Progenitor cell of endocrine pancreas (in vitro differentiated cells): ENCODE measurements around the gene MRPS14. TPM values are rescaled to one million over a fixed set of nuclear protein-coding genes. Genes with fewer than 3 reads are reported as not detected.
"Not testable (repeated sequence)": the region's sequence is repeated elsewhere in the genome, so short reads cannot be mapped to it uniquely, and the experiment has no call there.

Experiments
- DNase-seq: peaks from one replicate; pipeline ENCODE4 v3.0.0; 2021; ENCODE audit warnings: low spot score; ENCODE audit not compliant: unreplicated experiment
- H3K27ac Mint-ChIP-seq: 2 replicates; pipeline ENCODE4 v1.8.0; 2021; ENCODE audit warnings: mild to moderate bottlenecking, moderate library complexity, mixed read lengths
- H3K27me3 Mint-ChIP-seq: 2 replicates; pipeline ENCODE4 v1.8.0; 2021; ENCODE audit warnings: mixed read lengths
- H3K36me3 Mint-ChIP-seq: 2 replicates; pipeline ENCODE4 v1.8.0; 2022; ENCODE audit warnings: mixed read lengths; ENCODE audit not compliant: insufficient read depth
- H3K4me1 Mint-ChIP-seq: 2 replicates; pipeline ENCODE4 v1.8.0; 2021; ENCODE audit warnings: low read depth, mixed read lengths
- H3K4me3 Mint-ChIP-seq: 2 replicates; pipeline ENCODE4 v1.8.0; 2021; ENCODE audit warnings: low read depth, mild to moderate bottlenecking, moderate library complexity, mixed read lengths
- H3K9me3 Mint-ChIP-seq: 2 replicates; pipeline ENCODE4 v1.8.0; 2021; ENCODE audit warnings: low read depth, mixed read lengths
- total RNA-seq: library from RNA; stranded (reverse); gene quantifications from 2 replicates; pipeline ENCODE4 v1.2.1, GENCODE V29; 2021
- TF ChIP-seq, protein P1 (sequence below): fragments of 200-600 bp; sonication (generic); IDR thresholded peaks from one replicate; pipeline ENCODE4 v1.5.0; 2021; ENCODE audit warnings: antibody characterized with exemption, mild to moderate bottlenecking; ENCODE audit not compliant: unreplicated experiment

Gene MRPS14
- total RNA-seq, 1 donor from 2014 or later: 27.5 TPM

DNA sequence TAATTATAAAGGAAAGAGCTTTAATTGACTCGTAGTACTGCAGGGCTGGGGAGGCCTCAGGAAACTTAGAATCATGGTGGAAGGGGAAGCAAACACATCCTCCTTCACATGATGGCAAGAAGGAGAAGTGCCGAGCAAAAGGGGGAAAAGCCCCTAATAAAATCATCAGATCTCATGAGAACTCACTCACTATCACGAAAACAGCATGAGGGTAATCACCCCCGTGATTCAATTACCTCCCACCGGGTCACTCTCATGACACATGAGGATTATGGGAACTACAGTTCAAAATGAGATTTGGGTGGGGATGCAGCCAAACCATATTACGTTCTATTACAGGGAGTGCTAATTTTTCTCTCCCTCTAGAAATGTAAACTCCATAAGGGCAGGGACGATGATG lies 14.2 kb upstream of the MRPS14 start:
- Mint-ChIP-seq H3K9me3 (no peaks in the 10 kb centered on the region), H3K27me3 (peaks cover 2% of the 10 kb centered on the region), H3K4me3 (no peak overlapping the region), H3K4me1 (no peaks in the 10 kb centered on the region), H3K27ac (no peak overlapping the region), H3K36me3 (no peaks in the 10 kb centered on the region)
- TF ChIP-seq, protein P1, sequence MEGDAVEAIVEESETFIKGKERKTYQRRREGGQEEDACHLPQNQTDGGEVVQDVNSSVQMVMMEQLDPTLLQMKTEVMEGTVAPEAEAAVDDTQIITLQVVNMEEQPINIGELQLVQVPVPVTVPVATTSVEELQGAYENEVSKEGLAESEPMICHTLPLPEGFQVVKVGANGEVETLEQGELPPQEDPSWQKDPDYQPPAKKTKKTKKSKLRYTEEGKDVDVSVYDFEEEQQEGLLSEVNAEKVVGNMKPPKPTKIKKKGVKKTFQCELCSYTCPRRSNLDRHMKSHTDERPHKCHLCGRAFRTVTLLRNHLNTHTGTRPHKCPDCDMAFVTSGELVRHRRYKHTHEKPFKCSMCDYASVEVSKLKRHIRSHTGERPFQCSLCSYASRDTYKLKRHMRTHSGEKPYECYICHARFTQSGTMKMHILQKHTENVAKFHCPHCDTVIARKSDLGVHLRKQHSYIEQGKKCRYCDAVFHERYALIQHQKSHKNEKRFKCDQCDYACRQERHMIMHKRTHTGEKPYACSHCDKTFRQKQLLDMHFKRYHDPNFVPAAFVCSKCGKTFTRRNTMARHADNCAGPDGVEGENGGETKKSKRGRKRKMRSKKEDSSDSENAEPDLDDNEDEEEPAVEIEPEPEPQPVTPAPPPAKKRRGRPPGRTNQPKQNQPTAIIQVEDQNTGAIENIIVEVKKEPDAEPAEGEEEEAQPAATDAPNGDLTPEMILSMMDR: no peak
- DNase-seq: no peak

DNA sequence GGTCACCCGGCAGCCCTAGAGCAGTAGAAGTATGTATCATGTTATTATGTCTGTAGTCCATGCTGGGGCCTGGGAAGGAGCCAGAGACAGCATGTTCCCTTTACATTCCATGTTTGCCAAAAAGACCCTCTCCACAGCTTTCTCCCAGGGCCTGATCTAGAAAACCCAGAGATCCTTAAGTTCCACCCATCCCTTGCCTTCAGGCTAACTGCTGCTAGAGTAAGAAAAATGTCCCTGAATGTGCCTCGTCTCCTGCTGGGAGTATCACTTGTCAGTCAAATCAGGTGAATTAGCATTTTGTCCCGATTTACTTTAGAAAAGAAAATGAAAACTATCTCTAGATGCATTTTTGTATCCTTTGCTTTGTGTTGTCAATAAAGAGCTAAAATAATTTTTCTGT lies 13.3 kb upstream of the MRPS14 start:
- TF ChIP-seq, protein P1: no peak
- Mint-ChIP-seq H3K4me3 (no peak overlapping the region), H3K27ac (no peak overlapping the region), H3K27me3 (peaks cover 2% of the 10 kb centered on the region), H3K4me1 (no peaks in the 10 kb centered on the region), H3K9me3 (no peaks in the 10 kb centered on the region), H3K36me3 (no peaks in the 10 kb centered on the region)
- DNase-seq: no peak

DNA sequence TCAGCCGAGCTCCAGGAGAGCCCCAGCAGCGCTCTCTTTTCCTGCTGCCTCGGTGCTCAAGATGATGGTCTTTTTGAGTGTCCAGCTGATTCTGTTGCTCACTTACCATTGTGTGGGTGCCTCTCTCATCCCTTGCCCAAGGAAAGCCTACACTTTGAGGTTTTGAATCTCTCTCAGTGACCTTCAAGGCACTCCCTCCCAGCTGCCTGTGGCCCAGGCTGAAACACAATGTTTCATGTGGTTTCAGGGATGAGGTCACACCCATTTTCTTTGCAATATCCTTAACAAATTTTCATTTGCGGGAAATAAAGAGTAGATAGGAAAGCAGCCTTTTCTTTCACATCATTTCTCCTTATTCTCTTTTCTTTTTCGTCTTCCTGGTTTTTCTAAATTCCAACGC lies 12.6 kb upstream of the MRPS14 start:
- H3K4me1 Mint-ChIP-seq: no peaks in the 10 kb centered on the region
- H3K27me3 Mint-ChIP-seq: peaks cover 2% of the 10 kb centered on the region
- DNase-seq: no peak
- TF ChIP-seq, protein P1: no peak
- H3K9me3 Mint-ChIP-seq: no peaks in the 10 kb centered on the region
- no peaks in the 10 kb centered on the region for H3K36me3 Mint-ChIP-seq
- H3K27ac Mint-ChIP-seq: no peak overlapping the region
- H3K4me3 Mint-ChIP-seq: no peak overlapping the region

DNA sequence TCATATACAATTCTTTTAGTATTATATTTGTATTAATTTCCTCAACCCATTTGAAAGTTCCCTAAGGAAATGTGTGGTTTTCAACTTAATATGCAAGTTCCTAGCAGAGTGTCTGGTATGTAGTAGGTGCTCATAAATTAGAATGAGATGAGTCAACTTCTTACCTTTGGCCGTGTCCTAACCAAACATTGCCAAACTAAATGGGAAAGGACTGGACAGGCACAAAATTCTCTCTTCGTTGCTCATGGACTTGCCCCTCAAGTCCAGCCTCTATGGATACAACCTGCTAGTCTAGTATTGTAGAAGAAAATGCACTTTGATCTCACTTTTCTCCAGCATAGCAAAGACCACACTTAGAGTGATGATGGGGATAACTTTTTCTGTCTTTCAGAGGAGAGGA lies 11.6 kb upstream of the MRPS14 start:
- no peak overlapping the region for H3K27ac Mint-ChIP-seq
- no peak overlapping the region for H3K4me3 Mint-ChIP-seq
- no peaks in the 10 kb centered on the region for H3K27me3 Mint-ChIP-seq
- DNase-seq: no peak
- TF ChIP-seq, protein P1: no peak
- H3K36me3 Mint-ChIP-seq: no peaks in the 10 kb centered on the region
- H3K4me1 Mint-ChIP-seq: no peaks in the 10 kb centered on the region
- H3K9me3 Mint-ChIP-seq: no peaks in the 10 kb centered on the region

DNA sequence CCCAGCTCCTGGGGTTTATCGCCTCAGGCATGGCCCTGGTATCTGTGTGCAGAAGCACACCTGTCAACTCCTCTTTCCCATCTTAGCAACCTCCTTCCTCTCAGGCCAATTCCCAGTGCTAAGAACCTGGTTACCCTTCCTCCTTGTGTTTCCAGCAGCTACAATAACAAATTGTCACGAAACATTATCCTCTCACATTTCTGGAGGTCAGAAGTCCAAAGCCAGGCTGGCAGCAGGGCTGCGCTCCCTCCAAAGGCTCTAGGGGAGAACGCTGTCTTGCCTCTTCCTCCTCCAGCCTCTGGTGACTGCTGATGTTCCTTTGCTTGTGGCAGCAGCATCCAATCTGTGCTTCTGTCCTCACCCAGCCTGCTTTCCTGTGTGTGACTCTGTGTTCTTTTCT lies 10.7 kb upstream of the MRPS14 start:
- peak overlapping the region; percentile 11 for H3K27ac Mint-ChIP-seq
- H3K36me3 Mint-ChIP-seq: no peaks in the 10 kb centered on the region
- H3K9me3 Mint-ChIP-seq: no peaks in the 10 kb centered on the region
- no peaks in the 10 kb centered on the region for H3K4me1 Mint-ChIP-seq
- H3K27me3 Mint-ChIP-seq: no peaks in the 10 kb centered on the region
- no peak for DNase-seq
- no peak overlapping the region for H3K4me3 Mint-ChIP-seq
- TF ChIP-seq, protein P1: no peak

DNA sequence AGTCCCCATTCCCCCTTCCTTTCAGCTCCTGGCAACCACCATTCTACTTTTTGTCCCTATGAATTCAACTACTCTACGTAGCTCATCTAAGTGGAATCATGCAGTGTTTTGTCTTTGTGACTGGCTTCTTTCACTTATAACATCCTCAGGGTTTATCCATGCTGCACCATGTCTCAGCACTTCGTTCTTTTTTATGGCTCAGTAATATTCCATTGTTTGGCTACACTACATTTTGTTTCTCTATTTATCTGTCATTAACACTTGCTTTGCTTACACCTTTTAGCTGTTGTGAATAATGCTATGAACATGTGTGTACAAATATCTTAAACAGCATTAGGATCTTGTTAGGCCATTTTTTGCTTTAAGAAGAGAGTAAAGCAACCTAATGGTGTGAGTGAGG lies 1.5 kb upstream of the MRPS14 start:
- Mint-ChIP-seq H3K4me3 (peak overlapping the region; percentile 60), H3K27ac (no peak overlapping the region), H3K36me3 (no peaks in the 10 kb centered on the region)

DNA sequence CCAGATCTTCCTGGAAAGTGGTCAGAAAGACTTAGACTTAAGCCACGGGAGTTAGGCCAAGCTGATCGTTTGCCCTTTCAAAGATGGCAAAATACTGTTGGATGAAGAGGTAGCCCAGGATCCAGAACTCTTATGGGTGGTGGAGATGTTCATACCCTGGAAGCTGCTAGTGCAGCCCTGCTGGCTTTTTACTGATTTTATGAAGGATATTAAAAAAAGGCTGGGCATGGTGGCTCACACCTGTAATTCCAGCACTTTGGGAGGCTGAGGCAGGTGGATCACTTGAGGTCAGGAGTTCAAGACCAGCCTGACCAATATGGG lies 657 bp upstream of the MRPS14 start:
- DNase-seq: not testable (repeated sequence)

More for the DNA sequence above, 1.5 kb upstream of the MRPS14 start:
- DNase-seq: no peak
- Mint-ChIP-seq H3K9me3 (no peaks in the 10 kb centered on the region), H3K4me1 (peaks cover 6% of the 10 kb centered on the region), H3K27me3 (no peaks in the 10 kb centered on the region)
- TF ChIP-seq, protein P1: no peak

More for the DNA sequence above, 657 bp upstream of the MRPS14 start:
- H3K4me3 Mint-ChIP-seq: peak overlapping the region; percentile 96
- H3K27ac Mint-ChIP-seq: peak overlapping the region; percentile 94
- not testable (repeated sequence) for H3K4me1 Mint-ChIP-seq, H3K9me3 Mint-ChIP-seq, H3K27me3 Mint-ChIP-seq, H3K36me3 Mint-ChIP-seq
